GM11168 (cell line): Measurements from ENCODE around the gene CREB5.

Experiments used
- in situ Hi-C: fragments of 300-500 bp; cut with MboI; formaldehyde crosslinking; loops from one replicate; pipeline ENCODE4 v1.12.0; 2022; ENCODE audit warnings: low sequenced_read_pairs; ENCODE audit not compliant: unreplicated experiment

The CREB5 gene

DNA sequence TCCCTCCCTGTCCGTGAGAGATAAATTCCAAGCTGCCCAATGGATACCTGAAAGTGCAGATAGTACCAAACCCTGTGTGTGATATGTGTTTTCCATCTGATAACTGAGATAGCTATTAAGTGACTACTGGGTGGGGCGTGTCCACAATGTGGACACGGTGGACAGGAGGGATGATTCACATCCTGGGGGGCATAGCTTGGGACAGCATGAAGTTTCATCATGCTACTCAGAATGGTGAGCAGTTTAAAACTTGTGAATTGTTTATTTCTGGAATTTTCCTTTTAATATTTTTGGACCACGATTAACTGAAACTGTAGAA, 158.6 kb downstream of the CREB5 start:
- in situ Hi-C loops = no loop called here

- in situ Hi-C loops = no loop called here
Measured at GRCh38 chr7:28571405-28571804, 159.1 kb downstream of the CREB5 start.

DNA sequence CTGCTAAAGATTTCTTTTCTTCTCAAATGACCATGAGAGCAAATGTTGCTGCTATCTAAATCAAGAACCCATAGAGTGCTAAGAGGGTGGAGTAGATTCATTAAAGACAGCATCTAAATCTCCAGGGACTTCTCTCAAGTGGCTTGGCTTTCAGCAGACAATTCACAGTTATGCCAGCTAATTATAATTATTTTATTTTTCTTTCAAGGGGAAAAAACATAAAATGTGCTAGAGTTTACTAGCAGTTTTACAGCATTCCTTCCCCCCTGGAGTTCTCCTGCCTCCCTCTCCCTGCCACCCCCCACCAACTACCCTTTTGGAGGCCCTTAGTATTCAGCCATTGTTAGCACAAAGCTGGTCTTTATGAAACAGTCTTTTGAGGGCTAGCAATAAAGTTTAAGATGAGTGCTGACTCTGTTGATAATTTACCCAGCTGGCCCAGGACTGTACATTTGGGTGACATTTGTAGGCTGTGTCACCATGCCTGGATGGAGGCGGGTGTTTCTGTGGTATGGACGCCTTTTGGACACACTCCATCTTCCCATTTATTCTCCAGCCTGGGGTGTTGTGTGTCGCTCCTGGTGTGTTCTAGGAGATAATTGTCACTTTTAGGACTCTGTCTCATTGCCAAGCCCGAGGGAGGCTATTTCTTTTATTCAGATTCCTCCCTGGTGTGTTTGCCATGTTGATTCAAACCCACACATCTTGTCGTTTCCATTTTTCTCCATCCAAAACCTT, 160.2 kb downstream of the CREB5 start:
- in situ Hi-C loops = no loop called here

DNA sequence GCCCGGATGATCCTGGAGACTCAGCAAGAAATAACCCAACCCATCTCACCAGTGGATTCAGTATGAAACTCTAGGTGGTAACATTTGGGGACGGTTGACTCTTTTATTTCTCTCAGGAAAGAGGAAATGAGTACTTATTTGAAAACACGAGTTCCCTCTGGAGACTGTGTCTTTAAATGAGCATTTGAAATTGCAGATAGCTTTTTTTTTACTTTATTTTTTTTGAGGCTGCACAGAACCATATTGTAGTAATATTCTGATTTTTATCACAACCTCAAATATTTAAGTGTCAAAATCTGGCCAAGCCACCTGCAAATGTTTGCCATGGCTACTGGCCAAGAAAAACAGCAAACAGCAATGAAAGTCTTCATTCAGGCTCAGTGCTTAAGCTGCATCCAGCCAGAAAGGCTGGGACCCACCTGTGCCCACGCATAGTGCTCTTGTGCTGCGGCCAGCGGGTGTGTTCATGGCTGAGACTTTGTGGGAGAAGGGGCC, 160.8 kb downstream of the CREB5 start:
- in situ Hi-C loops = no loop called here

GRCh38 chr7:28573651-28574301, 161.5 kb downstream of the CREB5 start:
- in situ Hi-C loops = no loop called here

GRCh38 chr7:28575241-28575643, 162.9 kb downstream of the CREB5 start:
- in situ Hi-C loops = no loop called here

DNA sequence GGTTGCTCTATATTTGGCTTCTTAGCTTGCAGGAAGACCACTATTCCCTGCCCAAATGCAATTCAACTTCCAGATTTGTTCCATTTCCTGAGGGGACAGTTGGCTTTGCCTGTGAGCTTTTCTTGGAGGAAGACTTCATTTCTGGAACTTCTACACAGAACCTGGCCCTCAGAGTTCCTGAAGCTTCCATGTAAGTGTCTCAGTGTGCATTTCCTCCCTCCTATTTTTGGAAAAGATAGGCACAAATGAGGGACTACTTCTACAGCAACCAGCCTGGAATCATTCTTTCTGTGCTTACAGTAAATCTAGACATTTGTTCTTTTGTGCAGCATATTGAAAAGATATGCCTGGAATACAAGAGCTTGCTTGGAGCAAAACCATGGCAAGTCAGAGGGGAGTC, 164.3 kb downstream of the CREB5 start:
- in situ Hi-C loops = no loop called here

GRCh38 chr7:28579571-28579970, 167.3 kb downstream of the CREB5 start:
- in situ Hi-C loops = no loop called here

DNA sequence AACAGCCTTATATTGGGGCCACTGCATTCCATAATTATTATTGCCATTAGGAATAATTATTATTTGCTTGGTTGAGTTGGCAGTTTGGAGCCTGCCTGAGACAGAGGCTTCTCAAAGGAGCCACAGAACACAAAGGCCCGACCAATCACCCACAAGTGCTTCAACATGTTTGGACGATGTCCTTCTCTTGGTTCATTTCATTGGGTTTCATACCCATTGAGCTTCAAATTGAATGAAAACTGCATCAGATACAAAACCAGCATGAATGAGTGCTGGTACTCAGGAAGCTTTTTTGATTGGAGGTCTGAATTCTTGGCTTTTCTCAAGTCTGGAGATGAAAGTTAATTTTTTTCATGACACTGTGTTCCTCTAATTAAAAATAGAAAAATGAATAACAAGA, 168.3 kb downstream of the CREB5 start:
- in situ Hi-C loops = no loop called here

DNA sequence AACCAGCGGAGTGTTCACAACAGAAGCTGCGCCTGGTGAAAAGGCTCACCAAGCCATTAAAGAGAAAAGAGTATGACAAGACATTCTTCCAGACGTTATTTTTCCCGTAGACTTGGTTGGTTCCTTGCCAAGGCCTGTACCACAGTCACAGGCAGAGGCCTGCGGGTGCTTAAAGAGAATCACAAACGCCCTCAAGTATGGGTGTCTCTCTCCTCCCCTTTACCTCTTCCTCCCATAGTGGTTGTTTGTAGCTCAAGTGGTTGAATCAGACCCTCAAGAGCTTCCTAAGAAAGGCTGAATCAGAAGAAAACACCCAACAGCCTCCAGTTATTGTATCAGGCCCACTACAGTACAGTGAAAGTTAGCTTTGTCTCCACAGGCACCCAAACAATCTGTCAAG, 169.0 kb downstream of the CREB5 start:
- in situ Hi-C loops = no loop called here

- in situ Hi-C loops = no loop called here
Measured at GRCh38 chr7:28582226-28582625, 169.9 kb downstream of the CREB5 start.

- in situ Hi-C loops = no loop called here
Measured at GRCh38 chr7:28584235-28584634, 171.9 kb downstream of the CREB5 start.

DNA sequence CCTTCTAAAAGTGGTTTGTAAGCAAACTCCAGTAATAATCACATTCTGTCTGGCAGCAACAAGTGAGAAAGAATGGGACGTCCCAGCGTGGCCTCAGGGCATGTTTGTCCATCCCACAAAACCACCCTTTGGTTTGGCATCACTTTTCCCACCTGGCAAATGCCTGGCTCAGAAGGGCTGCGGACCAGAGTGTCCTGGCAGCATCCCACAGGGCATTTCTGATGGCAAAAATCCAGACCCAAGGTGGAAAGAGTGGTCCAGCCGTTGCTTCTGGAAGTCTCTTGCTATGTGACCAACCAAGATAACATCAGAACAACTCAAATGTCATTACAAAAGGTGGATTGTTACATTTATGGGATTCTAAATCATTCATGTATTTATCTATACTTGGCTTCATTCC, 174.4 kb downstream of the CREB5 start:
- in situ Hi-C loops = no loop called here

DNA sequence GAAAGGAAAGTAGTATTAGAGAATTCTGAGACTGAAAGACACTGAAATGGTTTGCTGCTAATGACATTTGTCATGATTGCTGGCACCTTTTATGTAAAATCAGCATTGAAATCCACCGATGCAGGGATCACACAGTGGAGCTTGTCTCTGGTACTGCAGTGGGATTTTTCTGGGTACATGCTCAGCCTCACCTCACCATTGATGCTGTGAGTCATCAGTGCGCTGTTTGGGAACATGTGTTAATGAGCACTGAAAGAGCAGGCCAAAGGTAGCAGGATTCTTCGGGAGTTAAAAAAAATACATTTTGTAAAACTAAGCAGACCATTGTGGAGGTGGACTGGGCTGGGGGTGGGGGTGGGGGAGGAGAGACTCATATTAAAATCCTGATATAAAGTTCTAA, 174.9 kb downstream of the CREB5 start:
- in situ Hi-C loops = no loop called here

DNA sequence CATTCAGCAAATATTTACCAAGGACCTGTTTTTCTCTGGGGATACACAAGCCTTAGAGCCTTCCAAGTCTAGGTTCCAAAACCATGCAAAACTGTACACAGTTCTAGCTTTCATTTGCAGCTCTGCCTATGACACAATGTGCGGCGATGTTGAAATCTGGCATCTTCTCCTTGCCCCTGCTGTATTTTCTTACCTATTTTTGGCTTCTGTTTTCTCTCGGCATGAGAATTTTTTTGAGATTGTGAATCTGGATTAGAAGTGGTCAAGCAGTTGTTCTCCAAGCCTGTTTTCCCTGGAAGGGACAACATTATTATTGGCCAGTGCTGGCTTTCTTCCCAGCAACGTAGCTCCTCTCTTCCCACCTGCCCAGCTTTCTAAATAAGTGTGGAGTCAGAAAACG, 176.3 kb downstream of the CREB5 start:
- in situ Hi-C loops = no loop called here

DNA sequence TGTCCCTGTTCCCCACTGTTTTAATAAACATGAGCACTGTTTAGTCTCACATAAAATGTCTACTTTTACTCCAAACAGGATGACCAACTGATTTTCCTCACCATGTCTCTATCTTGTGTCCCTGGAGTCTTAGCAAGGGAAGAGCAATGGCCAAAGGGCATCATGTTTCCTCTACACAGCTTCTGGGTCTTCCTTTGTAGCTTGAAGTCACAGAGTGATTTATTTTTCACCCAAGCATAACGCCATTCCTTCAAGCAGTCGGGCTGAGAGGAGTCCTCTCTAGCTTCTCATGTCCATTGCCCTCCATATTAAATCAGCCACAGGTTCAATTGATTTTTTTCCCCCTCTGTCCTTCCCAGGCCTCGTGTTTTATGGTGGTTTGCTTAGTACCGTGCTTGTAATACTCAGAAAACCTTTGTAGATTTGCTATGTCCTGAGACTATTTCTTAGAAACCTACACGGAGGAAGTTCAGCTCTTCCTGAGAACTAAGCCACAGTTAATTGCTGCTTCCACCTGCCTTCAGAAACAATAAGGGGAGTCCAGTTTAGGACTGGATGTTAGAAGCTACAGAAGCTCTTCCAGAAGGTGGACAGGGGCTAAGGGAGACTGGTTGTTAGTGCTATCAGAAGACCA, 178.8 kb downstream of the CREB5 start:
- in situ Hi-C loops = no loop called here

DNA sequence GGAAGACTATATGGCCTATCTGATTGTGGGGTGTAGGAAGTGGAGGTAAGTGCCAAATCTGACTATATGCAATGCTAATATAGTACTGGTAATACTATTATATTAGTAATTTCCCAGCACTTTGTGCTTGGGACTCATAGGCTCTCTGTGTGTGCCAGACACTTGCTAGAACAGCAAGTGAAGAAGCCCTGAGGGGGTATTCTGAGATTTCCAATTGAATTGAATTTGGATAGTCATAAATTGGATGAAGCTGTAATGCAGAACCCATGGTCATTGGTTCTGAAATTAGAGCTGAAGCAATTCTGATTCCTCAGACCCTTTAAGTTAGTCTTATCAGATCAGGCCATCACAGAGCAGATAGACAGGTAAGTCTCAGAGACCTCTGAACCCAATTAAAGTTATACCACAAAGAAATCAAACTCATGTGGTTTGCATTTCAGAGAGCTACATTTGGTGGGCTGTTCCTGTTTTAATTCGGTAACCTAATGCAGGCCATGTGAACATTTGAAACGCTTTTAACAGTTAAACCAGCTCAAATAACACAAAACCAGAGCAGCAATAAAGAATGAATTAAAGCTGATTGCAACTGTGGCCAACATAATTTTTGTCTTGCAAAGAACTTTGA, 179.5 kb downstream of the CREB5 start:
- in situ Hi-C loops = no loop called here

DNA sequence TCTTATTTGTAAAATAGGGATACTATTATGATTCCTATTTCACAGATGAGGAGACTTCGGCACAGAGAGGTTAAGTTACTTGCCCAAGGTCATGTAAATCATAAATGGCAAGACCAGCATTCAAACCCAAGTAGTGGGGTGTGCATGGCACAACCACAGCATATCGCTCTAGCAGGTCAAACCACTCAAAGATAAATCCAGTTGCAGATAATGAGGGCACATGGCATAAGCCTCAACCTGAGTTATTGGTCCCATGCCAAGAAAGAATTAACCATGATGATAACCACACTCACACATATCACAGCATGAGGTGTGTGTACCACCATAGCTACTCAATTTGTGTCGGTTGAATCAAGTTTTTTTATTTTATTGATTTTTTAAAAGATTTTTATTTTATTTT, 180.5 kb downstream of the CREB5 start:
- in situ Hi-C loops = no loop called here

- in situ Hi-C loops = no loop called here
Measured at GRCh38 chr7:28595076-28595475, 182.8 kb downstream of the CREB5 start.

GRCh38 chr7:28595801-28596200, 183.5 kb downstream of the CREB5 start:
- in situ Hi-C loops = no loop called here

DNA sequence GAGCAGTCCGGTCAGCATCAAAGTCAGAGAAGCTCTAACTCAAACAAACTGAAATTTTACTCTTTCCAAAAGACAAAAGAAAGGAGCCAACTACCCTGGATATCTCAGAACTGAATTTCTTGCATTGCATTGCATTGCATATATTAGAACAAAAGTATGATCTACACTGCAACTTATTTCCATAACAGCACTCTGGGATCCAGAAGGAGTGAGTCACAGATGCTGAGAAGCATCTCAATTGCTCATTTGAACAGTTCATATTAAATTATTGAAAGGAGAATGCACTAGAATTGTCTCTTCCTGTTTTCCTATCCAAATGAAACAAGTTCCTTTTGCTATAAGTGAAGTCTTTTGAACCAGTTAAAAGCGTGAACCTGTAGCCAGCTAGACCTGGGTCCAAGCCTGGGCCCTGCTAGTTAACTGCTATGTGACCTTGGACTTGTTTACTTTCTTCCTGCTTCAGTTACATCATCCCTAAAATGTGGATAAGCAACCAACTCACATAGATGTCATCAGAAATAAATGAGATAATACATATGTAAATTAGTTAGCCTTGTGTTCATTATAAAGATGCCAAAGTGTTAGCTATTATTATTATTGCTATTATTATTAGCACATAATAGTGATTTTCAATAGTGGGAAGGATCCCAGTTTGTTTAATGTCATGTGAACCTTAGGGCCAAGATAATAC, 184.1 kb downstream of the CREB5 start:
- in situ Hi-C loops = no loop called here
